GM23338 (cell line): ENCODE data around the gene SVIL. TPM values are rescaled to one million over a fixed set of nuclear protein-coding genes. Genes with fewer than 3 reads are reported as not detected.

ENCODE experiments used
- ATAC-seq: fragments of 200-7000 bp; cut with Tn5 transposase; 3 replicates; pipeline ENCODE4 v1.9.1; 2020
- DNase-seq: peaks from one replicate; pipeline ENCODE4 v3.0.0-alpha.2; 2015; ENCODE audit warnings: low spot score
- H2AFZ ChIP-seq: fragments of 200-600 bp; sonication (generic); 2 replicates; pipeline ENCODE4 v1.8.0; 2016; ENCODE audit warnings: antibody characterized with exemption, mild to moderate bottlenecking, moderate library complexity
- H3F3A ChIP-seq: fragments of 200-600 bp; sonication (generic); replicated peaks from 2 replicates; pipeline ENCODE4 v1.8.0; 2017; ENCODE audit warnings: antibody characterized with exemption, mixed run types, low read depth
- H3K27ac ChIP-seq: fragments of 200-600 bp; sonication (generic); 2 replicates; pipeline ENCODE4 v1.6.1; 2016; ENCODE audit warnings: low read depth
- H3K27me3 ChIP-seq: fragments of 200-600 bp; sonication (generic); 2 replicates; pipeline ENCODE4 v1.8.0; 2016; ENCODE audit warnings: mild to moderate bottlenecking, mixed run types, moderate library complexity; ENCODE audit not compliant: insufficient read depth
- H3K36me3 ChIP-seq: fragments of 200-600 bp; sonication (generic); 2 replicates; pipeline ENCODE4 v1.8.0; 2016; ENCODE audit warnings: mild to moderate bottlenecking; ENCODE audit not compliant: insufficient read depth
- H3K4me1 ChIP-seq: fragments of 200-600 bp; sonication (generic); 2 replicates; pipeline ENCODE4 v1.8.0; 2016; ENCODE audit warnings: mild to moderate bottlenecking, moderate library complexity; ENCODE audit not compliant: insufficient read depth
- H3K4me2 ChIP-seq: fragments of 200-600 bp; sonication (generic); 2 replicates; pipeline ENCODE4 v1.7.1; 2017; ENCODE audit warnings: mixed run types
- H3K4me3 ChIP-seq: fragments of 200-600 bp; sonication (generic); 2 replicates; pipeline ENCODE4 v1.6.1; 2016; ENCODE audit warnings: mixed run types
- H3K79me2 ChIP-seq: fragments of 200-600 bp; sonication (generic); replicated peaks from 2 replicates; pipeline ENCODE4 v1.8.0; 2017; ENCODE audit warnings: mild to moderate bottlenecking; ENCODE audit not compliant: insufficient read depth
- H3K9me2 ChIP-seq: fragments of 200-600 bp; sonication (generic); 2 replicates; pipeline ENCODE4 v1.8.0; 2017; ENCODE audit not compliant: insufficient read depth
- H4K20me1 ChIP-seq: fragments of 200-600 bp; sonication (generic); replicated peaks from 2 replicates; pipeline ENCODE4 v1.8.0; 2017; ENCODE audit warnings: mild to moderate bottlenecking; ENCODE audit not compliant: insufficient read depth
- H3K27ac Mint-ChIP-seq: 2 replicates; pipeline ENCODE4 v1.8.0; 2020; ENCODE audit warnings: inconsistent platforms, mild to moderate bottlenecking, moderate library complexity, mixed read lengths
- H3K27me3 Mint-ChIP-seq: 3 replicates; pipeline ENCODE4 v1.8.0; 2022; ENCODE audit warnings: low read depth, mild to moderate bottlenecking, moderate library complexity, mixed read lengths, inconsistent platforms; ENCODE audit not compliant: insufficient read depth, poor library complexity
- H3K36me3 Mint-ChIP-seq: 3 replicates; pipeline ENCODE4 v1.8.0; 2021; ENCODE audit warnings: low read depth, mild to moderate bottlenecking, inconsistent platforms, moderate library complexity, mixed read lengths
- H3K4me1 Mint-ChIP-seq: 3 replicates; pipeline ENCODE4 v1.8.0; 2020; ENCODE audit warnings: mild to moderate bottlenecking, inconsistent platforms, mixed read lengths
- H3K4me3 Mint-ChIP-seq: 3 replicates; pipeline ENCODE4 v1.8.0; 2021; ENCODE audit warnings: moderate library complexity, mild to moderate bottlenecking, inconsistent platforms, mixed read lengths
- H3K9me3 Mint-ChIP-seq: 3 replicates; pipeline ENCODE4 v1.8.0; 2020; ENCODE audit warnings: moderate library complexity, mild to moderate bottlenecking, inconsistent platforms, mixed read lengths
- CREB1 ChIP-seq: fragments of 250-450 bp; sonication (Bioruptor Pico); IDR thresholded peaks from 2 replicates; pipeline ENCODE4 v1.5.0; 2020; ENCODE audit warnings: low read depth, mild to moderate bottlenecking, moderate library complexity
- CTCF ChIP-seq, 2 experiments: fragments of 200-600 bp in 1 of 2; sonication (generic) in 1 of 2; conservative IDR thresholded peaks; 2 replicates each; pipeline versions ENCODE4 v1.5.1 to v1.6.1; 2016 to 2017; ENCODE audit warnings: antibody characterized with exemption in 2 of 2, low read depth in 2 of 2, mild to moderate bottlenecking in 2 of 2, moderate library complexity in 1 of 2
- EZH2 ChIP-seq: fragments of 200-600 bp; sonication (generic); IDR thresholded peaks from one replicate; pipeline ENCODE4 v1.8.0; 2017; ENCODE audit warnings: antibody characterized with exemption, mild to moderate bottlenecking, low read depth; ENCODE audit not compliant: unreplicated experiment
- JUNB ChIP-seq: IDR thresholded peaks from one replicate; pipeline ENCODE4 v1.6.1; 2016; ENCODE audit warnings: antibody characterized with exemption; ENCODE audit not compliant: unreplicated experiment
- POLR2AphosphoS5 ChIP-seq: IDR thresholded peaks from 2 replicates; pipeline ENCODE4 v1.6.1; 2016; ENCODE audit warnings: antibody characterized with exemption, low read depth
- REST ChIP-seq: IDR thresholded peaks from one replicate; pipeline ENCODE4 v1.6.1; 2018; ENCODE audit warnings: antibody characterized with exemption; ENCODE audit not compliant: unreplicated experiment
- STAT1 ChIP-seq: IDR thresholded peaks from one replicate; pipeline ENCODE4 v1.6.1; 2016; ENCODE audit warnings: antibody characterized with exemption; ENCODE audit not compliant: unreplicated experiment
- ZNF114 ChIP-seq: fragments of 250-450 bp; sonication (Bioruptor Pico); IDR thresholded peaks from 2 replicates; pipeline ENCODE4 v1.5.0; 2020; ENCODE audit warnings: mild to moderate bottlenecking, moderate library complexity
- ZNF462 ChIP-seq: fragments of 250-450 bp; sonication (Bioruptor Pico); IDR thresholded peaks from 2 replicates; pipeline ENCODE4 v1.5.0; 2020; ENCODE audit warnings: mild to moderate bottlenecking, moderate library complexity
- polyA plus RNA-seq: library from polyadenylated mRNA; unstranded; fragments of >200 nt; fragmentation: Nextera tagmentation; extraction: Ambion mirVana; gene quantifications from 2 replicates; pipeline ENCODE4 v1.2.1, GENCODE V29; 2016
- total RNA-seq: library from RNA; depleted of rRNA; stranded (reverse); fragments of >200 nt; shearing (Covaris generic); gene quantifications from 2 replicates; pipeline ENCODE4 v1.2.3, GENCODE V29; 2014

The SVIL gene
- total and polyA plus RNA-seq, 2 experiments from 2014 or later: 8.8 to 34.9 TPM

GRCh38 chr10:29609696-29610095 lies 25.1 kb downstream of the SVIL start (continued):
- no peak for TF ChIP-seq ZNF462 (CRISPR knock-in tag)

GRCh38 chr10:29608476-29609301 lies 26.1 kb downstream of the SVIL start:
- Mint-ChIP-seq H3K36me3 (peaks cover 28% of the 10 kb centered on the region), H3K4me1 (peaks cover under 1% of the 10 kb centered on the region; the same call in 1 of the 3 replicates), H3K27ac (no peak overlapping the region), H3K4me3 (no peak overlapping the region), H3K9me3 (peaks cover 28% of the 10 kb centered on the region), H3K27me3 (peaks cover 6% of the 10 kb centered on the region)
- ATAC-seq (no peak), DNase-seq (peak; percentile 11)
- Histone ChIP-seq H3K9me2 (no peaks in the 10 kb centered on the region), H3F3A (no peaks in the 10 kb centered on the region), H3K4me1 (0 out of 2 replicates have a peak, but pooled peaks cover 2% of the 10 kb centered on the region), H4K20me1 (no peaks in the 10 kb centered on the region), H3K4me2 (no peak overlapping the region), H3K79me2 (no peaks in the 10 kb centered on the region), H3K27me3 (no peaks in the 10 kb centered on the region), H3K36me3 (no peaks in the 10 kb centered on the region), H2AFZ (no peak overlapping the region), H3K27ac (no peak overlapping the region), H3K4me3 (no peak overlapping the region)
- no peak for TF ChIP-seq STAT1
- TF ChIP-seq CTCF (conservative IDR thresholded peaks at IDR 0.05; ENCODE audit: low read depth in 2 of 2): no peak
- TF ChIP-seq REST: no peak
- no peak for TF ChIP-seq ZNF114 (CRISPR knock-in tag)
- TF ChIP-seq POLR2AphosphoS5: no peak
- no peak for TF ChIP-seq JUNB
- TF ChIP-seq CREB1 (CRISPR knock-in tag): no peak
- TF ChIP-seq EZH2: no peak
